Trophoblast cell (in vitro differentiated cells and primary cell): ENCODE results near the gene PLVAP.

ENCODE experiments used
- DNase-seq, 2 donors: peaks; one replicate each; pipeline ENCODE4 v3.0.0-alpha.2; 2016
- H2AFZ ChIP-seq: 2 replicates; pipeline ENCODE4 v1.6.1; 2013; ENCODE audit warnings: low read length, moderate library complexity, mild to moderate bottlenecking; ENCODE audit not compliant: insufficient read depth, poor library complexity
- H2AK5ac ChIP-seq: 2 replicates; pipeline ENCODE4 v1.6.1; 2013; ENCODE audit warnings: mild to moderate bottlenecking, low read length
- H2BK120ac ChIP-seq: 2 replicates; pipeline ENCODE4 v1.6.1; 2013; ENCODE audit warnings: low read length, mild to moderate bottlenecking, moderate library complexity; ENCODE audit not compliant: insufficient read depth, poor library complexity
- H2BK12ac ChIP-seq: 2 replicates; pipeline ENCODE4 v1.6.1; 2013; ENCODE audit warnings: mild to moderate bottlenecking, low read length, moderate library complexity
- H2BK5ac ChIP-seq: 2 replicates; pipeline ENCODE4 v1.6.1; 2013; ENCODE audit warnings: low read length, low read depth, moderate library complexity, mild to moderate bottlenecking; ENCODE audit not compliant: poor library complexity
- H3K14ac ChIP-seq: 2 replicates; pipeline ENCODE4 v1.6.1; 2013; ENCODE audit warnings: mild to moderate bottlenecking, low read length
- H3K18ac ChIP-seq: 2 replicates; pipeline ENCODE4 v1.6.1; 2013; ENCODE audit warnings: mild to moderate bottlenecking, low read length
- H3K23ac ChIP-seq: 2 replicates; pipeline ENCODE4 v1.6.1; 2013; ENCODE audit warnings: low read length
- H3K27ac ChIP-seq: 2 replicates; pipeline ENCODE4 v1.5.1; 2013; ENCODE audit warnings: low read depth, mild to moderate bottlenecking, inconsistent platforms, low read length, moderate library complexity
- H3K27me3 ChIP-seq: 2 replicates; pipeline ENCODE4 v1.6.1; 2013; ENCODE audit warnings: inconsistent platforms, mild to moderate bottlenecking, low read length, moderate library complexity; ENCODE audit not compliant: insufficient read depth
- H3K36me3 ChIP-seq, 2 experiments: 1 replicate in 1 of 2; 2 replicates in 1 of 2; pipeline ENCODE4 v1.6.1; 2013; ENCODE audit warnings: low read length in 2 of 2, mild to moderate bottlenecking in 2 of 2, moderate library complexity in 1 of 2; ENCODE audit not compliant: insufficient read depth in 2 of 2, control insufficient read depth in 1 of 2
- H3K4ac ChIP-seq: 2 replicates; pipeline ENCODE4 v1.6.1; 2013; ENCODE audit warnings: low read depth, mild to moderate bottlenecking, low read length, moderate library complexity
- H3K4me1 ChIP-seq, 2 experiments: 1 replicate in 1 of 2; 2 replicates in 1 of 2; pipeline ENCODE4 v1.6.1; 2013; ENCODE audit warnings: low read length in 2 of 2, mild to moderate bottlenecking in 2 of 2, moderate library complexity in 1 of 2; ENCODE audit not compliant: insufficient read depth in 2 of 2, control insufficient read depth in 1 of 2
- H3K4me2 ChIP-seq: 2 replicates; pipeline ENCODE4 v1.6.1; 2013; ENCODE audit warnings: inconsistent platforms, mild to moderate bottlenecking, low read length, moderate library complexity
- H3K4me3 ChIP-seq: 2 replicates; pipeline ENCODE4 v1.5.1; 2013; ENCODE audit warnings: mild to moderate bottlenecking, low read depth, low read length, inconsistent platforms
- H3K79me1 ChIP-seq: one replicate; pipeline ENCODE4 v1.6.1; 2013; ENCODE audit warnings: low read length
- H3K79me2 ChIP-seq: 2 replicates; pipeline ENCODE4 v1.6.1; 2013; ENCODE audit warnings: low read length, mild to moderate bottlenecking; ENCODE audit not compliant: control insufficient read depth, insufficient read depth, poor library complexity
- H3K9ac ChIP-seq: 2 replicates; pipeline ENCODE4 v1.6.1; 2013; ENCODE audit warnings: mild to moderate bottlenecking, low read length
- H3K9me3 ChIP-seq: 2 replicates; pipeline ENCODE4 v1.6.1; 2013; ENCODE audit warnings: low read depth, mild to moderate bottlenecking, control low read depth, inconsistent platforms, low read length; ENCODE audit not compliant: insufficient read depth
- H4K12ac ChIP-seq: 2 replicates; pipeline ENCODE4 v1.6.1; 2013; ENCODE audit warnings: low read depth, mild to moderate bottlenecking, low read length, moderate library complexity
- H4K8ac ChIP-seq: 2 replicates; pipeline ENCODE4 v1.6.1; 2013; ENCODE audit warnings: low read depth, mild to moderate bottlenecking, low read length, moderate library complexity
- H4K91ac ChIP-seq: one replicate; pipeline ENCODE4 v1.6.1; 2013; ENCODE audit warnings: low read depth, mild to moderate bottlenecking, low read length, moderate library complexity
- WGBS: extraction: QIAGEN DNeasy Blood & Tissue Kit; methylation state at CpG from one replicate; pipeline ENCODE4 v1.1.7; 2013; ENCODE audit warnings: missing lambda C conversion rate; ENCODE audit not compliant: insufficient read length, insufficient coverage; ENCODE audit errors: extremely low coverage; 5-methylcytosine and 5-hydroxymethylcytosine counted together

Gene PLVAP

GRCh38 chr19:17415121-17415520, 38.0 kb upstream of the PLVAP start:
- no CpG with 5 or more reads among the region's 6 CpGs for WGBS
- no peak overlapping the region for H2BK12ac ChIP-seq
- no peak overlapping the region for H2BK5ac ChIP-seq
- H2BK120ac ChIP-seq, result no peak overlapping the region
- no peaks in the 10 kb centered on the region for H3K9me3 ChIP-seq
- H4K8ac ChIP-seq, result no peak overlapping the region
- H3K23ac ChIP-seq, result no peak overlapping the region
- no peak for DNase-seq
- H2AK5ac ChIP-seq, result no peak overlapping the region
- no peak overlapping the region for H4K12ac ChIP-seq
- peaks cover 2% of the 10 kb centered on the region for H3K79me2 ChIP-seq
- no peak overlapping the region for H3K18ac ChIP-seq
- no peak overlapping the region for H3K9ac ChIP-seq
- no peak overlapping the region for H3K14ac ChIP-seq
- H3K4me3 ChIP-seq, result no peak overlapping the region
- no peak overlapping the region for H4K91ac ChIP-seq
- no peaks in the 10 kb centered on the region for H3K36me3 ChIP-seq
- H3K79me1 ChIP-seq, result peaks cover 7% of the 10 kb centered on the region
- H2AFZ ChIP-seq, result no peak overlapping the region
- no peak overlapping the region for H3K4ac ChIP-seq
- peaks cover 16 to 18% of the 10 kb centered on the region in 2 experiments for H3K4me1 ChIP-seq
- H3K27me3 ChIP-seq, result no peaks in the 10 kb centered on the region
- H3K27ac ChIP-seq, result no peak overlapping the region
- no peak overlapping the region for H3K4me2 ChIP-seq

GRCh38 chr19:17414097-17414496, 37.0 kb upstream of the PLVAP start:
- Histone ChIP-seq H4K91ac (no peak overlapping the region), H3K14ac (no peak overlapping the region), H3K4ac (no peak overlapping the region), H3K27ac (no peak overlapping the region), H3K23ac (no peak overlapping the region), H3K18ac (no peak overlapping the region), H3K9ac (no peak overlapping the region), H3K4me1 (peaks cover 15 to 17% of the 10 kb centered on the region in 2 experiments), H4K8ac (no peak overlapping the region), H2BK12ac (no peak overlapping the region), H2AK5ac (no peak overlapping the region), H2AFZ (no peak overlapping the region), H3K9me3 (no peaks in the 10 kb centered on the region), H3K4me2 (no peak overlapping the region), H4K12ac (no peak overlapping the region), H3K79me1 (peaks cover 4% of the 10 kb centered on the region), H2BK5ac (no peak overlapping the region), H2BK120ac (no peak overlapping the region), H3K79me2 (no peaks in the 10 kb centered on the region), H3K27me3 (no peaks in the 10 kb centered on the region), H3K36me3 (no peaks in the 10 kb centered on the region), H3K4me3 (no peak overlapping the region)
- WGBS, result no CpG with 5 or more reads among the region's 8 CpGs
- DNase-seq, result no peak

GRCh38 chr19:17411801-17412200, 34.7 kb upstream of the PLVAP start:
- Histone ChIP-seq H3K36me3 (no peaks in the 10 kb centered on the region), H3K18ac (no peak overlapping the region), H2AK5ac (no peak overlapping the region), H4K91ac (peak overlapping the region; percentile 46), H2BK5ac (no peak overlapping the region), H3K4me1 (peaks cover 16 to 17% of the 10 kb centered on the region in 2 experiments), H3K4me3 (no peak overlapping the region), H3K27me3 (no peaks in the 10 kb centered on the region), H3K79me1 (peaks cover 3% of the 10 kb centered on the region), H3K14ac (no peak overlapping the region), H2BK12ac (peak overlapping the region; percentile 4), H2AFZ (no peak overlapping the region), H3K79me2 (no peaks in the 10 kb centered on the region), H3K4me2 (no peak overlapping the region), H3K9ac (no peak overlapping the region), H3K9me3 (no peaks in the 10 kb centered on the region), H4K12ac (no peak overlapping the region), H3K4ac (no peak overlapping the region), H3K27ac (no peak overlapping the region), H4K8ac (no peak overlapping the region), H3K23ac (no peak overlapping the region), H2BK120ac (no peak overlapping the region)
- WGBS, result no CpG with 5 or more reads among the region's 11 CpGs
- no peak for DNase-seq

- Histone ChIP-seq H3K79me2 (no peaks in the 10 kb centered on the region), H3K4me1 (peaks cover 24 to 25% of the 10 kb centered on the region in 2 experiments), H2BK12ac (no peak overlapping the region), H3K18ac (no peak overlapping the region), H2AFZ (no peak overlapping the region), H3K9me3 (no peaks in the 10 kb centered on the region), H4K12ac (no peak overlapping the region), H2AK5ac (no peak overlapping the region), H3K23ac (no peak overlapping the region), H3K27me3 (no peaks in the 10 kb centered on the region), H4K91ac (no peak overlapping the region), H3K4me3 (no peak overlapping the region), H3K79me1 (peaks cover 3% of the 10 kb centered on the region), H3K4me2 (no peak overlapping the region), H3K36me3 (no peaks in the 10 kb centered on the region), H4K8ac (no peak overlapping the region), H3K4ac (no peak overlapping the region), H3K9ac (no peak overlapping the region), H2BK120ac (no peak overlapping the region), H2BK5ac (no peak overlapping the region), H3K27ac (no peak overlapping the region), H3K14ac (no peak overlapping the region)
- WGBS, result no CpG with 5 or more reads among the region's 9 CpGs
- DNase-seq, result no peak
Observed at GRCh38 chr19:17409990-17410389, 32.8 kb upstream of the PLVAP start.
